CD14-positive monocyte (primary cell): Measurements from ENCODE around the gene CAPN11. TPM values are rescaled to one million over a fixed set of nuclear protein-coding genes. Genes with fewer than 3 reads are reported as not detected.

Experiments used
- DNase-seq, 3 donors: peaks; one replicate each; pipeline ENCODE4 v3.0.0-alpha.2; 2011 to 2022
- H2AFZ ChIP-seq: 2 replicates; pipeline ENCODE4 v1.6.0; 2012; ENCODE audit warnings: mild to moderate bottlenecking, low read depth, low read length, inconsistent platforms; ENCODE audit not compliant: insufficient read depth, poor library complexity, severe bottlenecking
- H3K27ac ChIP-seq, 2 donors: 1 replicate in 1 of 2; 2 replicates in 1 of 2; pipeline ENCODE4 v1.5.1; 2012 to 2013; ENCODE audit warnings: low read length in 2 of 2, control low read depth in 1 of 2, inconsistent platforms in 1 of 2, low read depth in 1 of 2, mild to moderate bottlenecking in 1 of 2
- H3K27me3 ChIP-seq, 2 donors: one replicate each; pipeline versions ENCODE4 v1.6.0 to v1.6.1; 2011 to 2013; ENCODE audit warnings: low read length in 2 of 2; ENCODE audit not compliant: control insufficient read depth in 2 of 2, insufficient read depth in 2 of 2
- H3K36me3 ChIP-seq, 2 donors: replicated peaks in 1 of 2; 1 replicate in 1 of 2; 2 replicates in 1 of 2; pipeline versions ENCODE4 v1.5.1 to v1.6.1; 2012 to 2013; ENCODE audit warnings: low read length in 2 of 2, control low read depth in 1 of 2, inconsistent platforms in 1 of 2, mild to moderate bottlenecking in 1 of 2; ENCODE audit not compliant: insufficient read depth in 2 of 2, control insufficient read depth in 1 of 2
- H3K4me1 ChIP-seq, 2 donors: 1 replicate in 1 of 2; 2 replicates in 1 of 2; pipeline versions ENCODE4 v1.5.1 to v1.6.1; 2012 to 2013; ENCODE audit warnings: low read length in 2 of 2, control low read depth in 1 of 2, inconsistent platforms in 1 of 2, mild to moderate bottlenecking in 1 of 2, moderate library complexity in 1 of 2; ENCODE audit not compliant: insufficient read depth in 2 of 2, control insufficient read depth in 1 of 2
- H3K4me2 ChIP-seq: replicated peaks from 2 replicates; pipeline ENCODE3; 2012; ENCODE audit warnings: low read length, moderate library complexity, mild to moderate bottlenecking; ENCODE audit not compliant: poor library complexity, severe bottlenecking; ENCODE audit errors: extremely low read depth
- H3K4me3 ChIP-seq, 3 experiments: fragments of 200-600 bp in 1 of 3; sonication (generic) in 1 of 3; replicated peaks in 1 of 3; 1 replicate in 2 of 3; 2 replicates in 1 of 3; pipeline ENCODE4 v1.5.1; 2011 to 2013; ENCODE audit warnings: low read length in 3 of 3, mild to moderate bottlenecking in 3 of 3, control low read depth in 2 of 3, low read depth in 2 of 3, inconsistent platforms in 1 of 3, moderate library complexity in 1 of 3
- H3K79me2 ChIP-seq: 2 replicates; pipeline ENCODE4 v1.6.0; 2012; ENCODE audit warnings: mild to moderate bottlenecking, control low read depth, inconsistent platforms, low read length, moderate library complexity; ENCODE audit not compliant: insufficient read depth
- H3K9ac ChIP-seq: 2 replicates; pipeline ENCODE4 v1.6.0; 2017; ENCODE audit warnings: low read length, mild to moderate bottlenecking; ENCODE audit not compliant: insufficient read depth, poor library complexity, severe bottlenecking
- H3K9me3 ChIP-seq, 2 donors: replicated peaks in 1 of 2; 1 replicate in 1 of 2; 2 replicates in 1 of 2; pipeline versions ENCODE4 v1.5.1 to v1.6.1; 2012 to 2013; ENCODE audit warnings: low read length in 2 of 2, control low read depth in 1 of 2; ENCODE audit not compliant: control insufficient read depth in 1 of 2, insufficient read depth in 1 of 2
- H4K20me1 ChIP-seq: 2 replicates; pipeline ENCODE4 v1.6.0; 2012; ENCODE audit warnings: mild to moderate bottlenecking, low read length, control low read depth, moderate library complexity; ENCODE audit not compliant: insufficient read depth
- H3K27ac Mint-ChIP-seq, 7 donors: one replicate each; pipeline ENCODE4 v1.8.0; 2020; ENCODE audit warnings: mild to moderate bottlenecking in 7 of 7, mixed read lengths in 7 of 7, moderate library complexity in 6 of 7, inconsistent platforms in 2 of 7
- H3K27me3 Mint-ChIP-seq, 3 donors: one replicate each; pipeline ENCODE4 v1.8.0; 2021 to 2022; ENCODE audit warnings: low read depth in 3 of 3, mild to moderate bottlenecking in 3 of 3, mixed read lengths in 3 of 3, moderate library complexity in 3 of 3, inconsistent platforms in 1 of 3
- H3K36me3 Mint-ChIP-seq, 2 donors: one replicate each; pipeline ENCODE4 v1.8.0; 2020; ENCODE audit warnings: mixed read lengths in 2 of 2, inconsistent platforms in 1 of 2, mild to moderate bottlenecking in 1 of 2
- H3K4me1 Mint-ChIP-seq: one replicate; pipeline ENCODE4 v1.8.0; 2020; ENCODE audit warnings: mild to moderate bottlenecking, mixed read lengths
- H3K4me3 Mint-ChIP-seq, 2 donors: one replicate each; pipeline ENCODE4 v1.8.0; 2020; ENCODE audit warnings: mild to moderate bottlenecking in 2 of 2, mixed read lengths in 2 of 2, moderate library complexity in 1 of 2
- H3K9me3 Mint-ChIP-seq, 7 donors: one replicate each; pipeline ENCODE4 v1.8.0; 2020 to 2022; ENCODE audit warnings: mixed read lengths in 7 of 7, mild to moderate bottlenecking in 6 of 7, moderate library complexity in 6 of 7, inconsistent platforms in 2 of 7
- CTCF ChIP-seq: fragments of 200-600 bp; IDR thresholded peaks from one replicate; pipeline ENCODE4 v1.8.0; 2022; ENCODE audit warnings: antibody characterized with exemption, mild to moderate bottlenecking
- WGBS: methylation state at CpG from one replicate; pipeline ENCODE4 v1.1.5; 2013; ENCODE audit warnings: missing lambda C conversion rate; ENCODE audit not compliant: insufficient coverage; 5-methylcytosine and 5-hydroxymethylcytosine counted together
- intact Hi-C, 2 donors: fragments of 100-400 bp; cut with micrococcal nuclease; formaldehyde crosslinking; loops; one replicate each; pipeline versions ENCODE4 v1.15.0 to v1.15.1; 2023
- polyA plus RNA-seq, 3 donors: library from polyadenylated mRNA; depleted of rRNA in 1 of 3; unstranded in 2 of 3; stranded (reverse) in 1 of 3; fragments of 300-500 nt in 2 of 3; fragments of >200 nt in 1 of 3; fragmentation: Illumina TruSeq in 2 of 3; gene quantifications; 1 replicate in 2 of 3; 2 replicates in 1 of 3; pipeline ENCODE4 v1.2.3, GENCODE V29; 2012 to 2021

The CAPN11 gene
- polyA plus RNA-seq, 3 donors = 0.11 TPM; not detected in 2

- no peaks in the 10 kb centered on the region for H3K9me3 ChIP-seq
- H3K4me3 ChIP-seq = no peak overlapping the region
- H2AFZ ChIP-seq = no peak overlapping the region
- H3K27ac ChIP-seq = no peak overlapping the region
- Mint-ChIP-seq H3K4me3 (no peak overlapping the region), H3K9me3 (peaks cover 0 to 2% (median 0%) of the 10 kb centered on the region in 7 donors), H3K27ac (peak overlapping the region in 1 of 7 donors; percentile 33), H3K27me3 (peaks cover 3 to 17% (median 7%) of the 10 kb centered on the region in 3 donors), H3K36me3 (peaks cover 13 to 28% of the 10 kb centered on the region in 2 donors), H3K4me1 (peaks cover 55% of the 10 kb centered on the region)
- intact Hi-C loops = no loop called here
- H3K36me3 ChIP-seq = peaks cover 0 to 14% of the 10 kb centered on the region in 2 donors
- no peak for TF ChIP-seq CTCF
- 100% methylated on average over 2 of the region's 7 CpGs for WGBS
- H3K9ac ChIP-seq = no peak overlapping the region
- H3K4me1 ChIP-seq = peaks cover 37 to 41% of the 10 kb centered on the region in 2 donors
- no peak for DNase-seq
- peaks cover 0 to 7% of the 10 kb centered on the region in 2 donors for H3K27me3 ChIP-seq
- no peak overlapping the region for H3K4me2 ChIP-seq
- peaks cover 11% of the 10 kb centered on the region for H4K20me1 ChIP-seq
- H3K79me2 ChIP-seq = peaks cover 21% of the 10 kb centered on the region
Measured at GRCh38 chr6:44227148-44227793, 68.7 kb downstream of the CAPN11 start.

GRCh38 chr6:44228031-44228430 is 69.4 kb downstream of the CAPN11 start:
- Histone ChIP-seq H3K79me2 (peaks cover 21% of the 10 kb centered on the region), H4K20me1 (peaks cover 11% of the 10 kb centered on the region), H3K9ac (no peak overlapping the region), H3K4me2 (no peak overlapping the region), H3K9me3 (no peaks in the 10 kb centered on the region), H3K27ac (no peak overlapping the region), H3K36me3 (peaks cover 5 to 14% of the 10 kb centered on the region in 2 donors), H3K27me3 (peaks cover 0 to 2% of the 10 kb centered on the region in 2 donors), H3K4me3 (no peak overlapping the region), H3K4me1 (peaks cover 34 to 38% of the 10 kb centered on the region in 2 donors), H2AFZ (no peak overlapping the region)
- peaks cover 15 to 32% of the 10 kb centered on the region in 2 donors for H3K36me3 Mint-ChIP-seq
- no peak for TF ChIP-seq CTCF
- WGBS = no CpG with 5 or more reads among the region's 6 CpGs
- H3K27ac Mint-ChIP-seq = no peak overlapping the region
- no peak overlapping the region for H3K4me3 Mint-ChIP-seq
- intact Hi-C loops = no loop called here
- no peak for DNase-seq
- peaks cover 0 to 2% (median 0%) of the 10 kb centered on the region in 7 donors for H3K9me3 Mint-ChIP-seq
- H3K27me3 Mint-ChIP-seq = peaks cover 3 to 10% (median 5%) of the 10 kb centered on the region in 3 donors
- H3K4me1 Mint-ChIP-seq = peaks cover 51% of the 10 kb centered on the region
